SK-N-SH (cell line): ENCODE data around the gene LEF1.

Experiments
- CTCF ChIP-seq: fragments of 200-600 bp; sonication (generic); IDR thresholded peaks from 2 replicates; pipeline ENCODE4 v1.6.1; 2017; ENCODE audit warnings: antibody characterized with exemption, mild to moderate bottlenecking, moderate library complexity
- EP300 ChIP-seq, 2 experiments: IDR thresholded peaks; 2 replicates each; pipeline versions ENCODE4 v1.4.0 to v1.6.1; 2012; ENCODE audit warnings: borderline replicate concordance in 1 of 2, low read depth in 1 of 2, low read length in 1 of 2
- GABPA ChIP-seq: IDR thresholded peaks from 2 replicates; pipeline ENCODE4 v1.4.0; 2012; ENCODE audit warnings: low read depth, mild to moderate bottlenecking
- JUND ChIP-seq: IDR thresholded peaks from 2 replicates; pipeline ENCODE4 v1.4.0; 2012
- MXI1 ChIP-seq: IDR thresholded peaks from 2 replicates; pipeline ENCODE4 v1.6.1; 2012; ENCODE audit warnings: mild to moderate bottlenecking, low read depth, low read length, improper control_type of control experiment
- NFIC ChIP-seq: IDR thresholded peaks from 2 replicates; pipeline ENCODE4 v1.4.0; 2012; ENCODE audit warnings: borderline replicate concordance
- PBX3 ChIP-seq: IDR thresholded peaks from 2 replicates; pipeline ENCODE4; 2012
- POLR2AphosphoS5 ChIP-seq: IDR thresholded peaks from 2 replicates; pipeline ENCODE4 v1.6.1; 2012; ENCODE audit warnings: low read depth, low read length
- TAF1 ChIP-seq: IDR thresholded peaks from 2 replicates; pipeline ENCODE4 v1.6.1; 2012; ENCODE audit warnings: low read depth, mild to moderate bottlenecking, low read length, moderate library complexity, borderline replicate concordance

GRCh38 chr4:108060686-108061321 is 107.9 kb downstream of the LEF1 start:
- TF ChIP-seq CTCF (no peak), JUND (no peak), NFIC (no peak), POLR2AphosphoS5 (no peak), EP300 (IDR thresholded peaks at IDR 0.05; ENCODE audit: borderline replicate concordance in 1 of 2, low read depth in 1 of 2, low read length in 1 of 2) (no peak), TAF1 (no peak), PBX3 (no peak), GABPA (no peak), MXI1 (no peak)
